ENCODE data around the gene KCNG2.
"Not testable (repeated sequence)": the region's sequence is repeated elsewhere in the genome, so short reads cannot be mapped to it uniquely, and the experiment has no call there.

The KCNG2 gene

DNA sequence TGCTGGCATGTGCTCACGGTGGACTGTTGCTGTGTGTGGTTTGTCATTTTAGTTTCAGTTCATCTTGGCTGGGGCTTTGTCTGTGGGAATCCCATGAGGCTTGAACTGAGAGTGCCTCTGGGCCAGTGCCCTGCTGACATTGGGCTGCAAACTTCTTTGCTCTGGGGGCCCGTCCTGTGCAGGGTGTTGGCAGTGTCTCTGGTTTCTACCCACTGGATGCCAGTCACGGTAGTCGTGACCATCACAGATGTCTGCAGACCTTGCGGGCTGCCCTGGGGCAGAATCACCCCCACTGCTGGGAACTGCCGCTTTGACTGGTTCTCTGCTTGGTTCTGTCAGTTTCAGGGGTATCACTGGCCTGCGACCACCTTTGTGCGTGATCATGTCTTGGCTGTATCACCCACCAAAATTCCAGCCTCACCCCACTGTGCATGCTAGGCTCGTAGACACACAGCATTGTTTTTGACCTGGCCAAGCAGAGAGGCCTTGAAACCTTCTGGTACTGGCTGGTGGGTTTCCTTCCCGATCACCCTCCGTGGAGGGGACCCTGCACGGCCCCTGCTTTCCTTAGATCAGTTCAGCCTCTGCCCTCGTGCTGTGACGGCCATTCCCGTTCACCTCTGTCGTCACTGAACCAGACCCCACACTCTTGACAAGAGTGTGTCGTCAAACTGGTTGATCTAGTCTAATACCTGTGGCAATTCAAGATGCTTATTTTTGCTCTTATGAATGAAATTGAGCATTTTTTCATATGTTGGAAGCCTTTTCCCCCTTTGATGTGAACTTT, 57.6 kb downstream of the KCNG2 start:
- DNase-seq, result peak; percentile 6

GRCh38 chr18:79856119-79857007, 58.6 kb downstream of the KCNG2 start:
- peak; percentile 71 for DNase-seq

DNA sequence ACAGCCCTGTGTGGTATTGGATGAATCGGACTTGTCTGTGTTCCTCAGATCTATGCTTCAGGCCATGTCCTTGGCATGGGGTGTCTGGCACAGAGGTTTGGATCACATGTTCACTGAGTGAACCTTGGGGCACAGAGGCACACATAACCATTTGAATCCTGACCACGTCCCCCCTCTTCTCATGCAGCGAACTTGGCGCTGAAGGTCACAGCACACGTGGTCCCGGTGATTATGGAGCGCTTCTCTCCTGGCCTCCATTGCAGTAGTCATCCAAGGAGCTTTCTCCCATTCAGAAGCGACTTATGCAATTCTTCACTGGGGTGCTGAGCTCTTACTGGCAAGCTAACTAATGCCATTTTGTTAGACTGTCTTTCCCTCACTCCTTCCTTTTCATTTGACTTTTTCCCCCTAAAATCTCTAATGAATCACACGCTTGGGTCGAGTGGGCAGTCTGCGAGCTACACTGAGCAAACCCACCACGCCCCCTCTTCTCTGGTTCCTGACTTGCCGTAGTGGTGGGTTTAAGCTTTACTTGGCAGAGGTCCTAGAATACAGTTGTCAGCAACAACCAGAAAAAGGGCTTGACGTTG, 59.4 kb downstream of the KCNG2 start:
- peak; percentile 37 for DNase-seq

DNA sequence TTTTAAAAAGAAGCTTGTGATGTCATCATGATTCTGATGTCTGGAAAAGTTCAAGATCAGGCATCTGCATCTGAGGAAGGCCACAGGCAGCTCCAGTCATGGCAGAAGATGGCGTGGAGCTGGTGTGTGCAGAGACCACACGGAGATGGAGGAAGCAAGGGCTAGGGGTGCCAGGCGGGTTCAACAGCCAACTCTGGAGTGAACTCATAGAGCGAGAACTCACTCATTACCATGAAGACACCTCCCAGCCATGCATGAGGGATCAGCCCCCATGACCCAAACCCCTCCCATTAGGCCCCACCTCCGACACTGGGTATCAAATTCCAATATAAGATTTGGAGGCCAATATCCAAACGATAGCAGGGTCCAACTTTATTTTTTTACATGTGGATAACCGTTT, 61.6 kb downstream of the KCNG2 start:
- DNase-seq, result no peak

- no peak for DNase-seq
These were observed 63.9 kb downstream of the KCNG2 start for GRCh38 chr18:79861687-79862086.

- DNase-seq, result no peak
These were observed 64.8 kb downstream of the KCNG2 start for GRCh38 chr18:79862562-79862961.

GRCh38 chr18:79863161-79864005, 65.6 kb downstream of the KCNG2 start:
- DNase-seq, result no peak

GRCh38 chr18:79864006-79864725, 66.4 kb downstream of the KCNG2 start:
- DNase-seq, result no peak

DNA sequence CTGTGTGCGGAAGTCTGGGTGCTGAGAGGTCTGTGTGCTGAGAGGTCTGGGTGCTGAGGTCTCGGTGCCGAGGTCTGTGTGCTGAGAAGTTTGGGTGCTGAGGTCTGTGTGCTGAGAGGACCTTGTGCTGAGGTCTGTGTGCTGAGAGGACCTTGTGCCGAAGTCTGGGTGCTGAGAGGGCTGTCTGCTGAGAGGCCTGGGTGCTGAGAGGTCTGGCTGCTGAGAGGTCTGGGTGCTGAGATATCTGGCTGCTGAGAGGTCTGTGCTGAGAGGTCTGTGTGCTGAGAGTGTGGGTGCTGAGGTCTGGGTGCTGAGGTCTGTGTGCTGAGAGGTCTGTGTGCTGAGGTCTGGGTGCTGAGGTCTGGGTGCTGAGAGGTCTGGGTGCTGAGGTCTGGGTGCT, 67.2 kb downstream of the KCNG2 start:
- DNase-seq, result not testable (repeated sequence)

DNA sequence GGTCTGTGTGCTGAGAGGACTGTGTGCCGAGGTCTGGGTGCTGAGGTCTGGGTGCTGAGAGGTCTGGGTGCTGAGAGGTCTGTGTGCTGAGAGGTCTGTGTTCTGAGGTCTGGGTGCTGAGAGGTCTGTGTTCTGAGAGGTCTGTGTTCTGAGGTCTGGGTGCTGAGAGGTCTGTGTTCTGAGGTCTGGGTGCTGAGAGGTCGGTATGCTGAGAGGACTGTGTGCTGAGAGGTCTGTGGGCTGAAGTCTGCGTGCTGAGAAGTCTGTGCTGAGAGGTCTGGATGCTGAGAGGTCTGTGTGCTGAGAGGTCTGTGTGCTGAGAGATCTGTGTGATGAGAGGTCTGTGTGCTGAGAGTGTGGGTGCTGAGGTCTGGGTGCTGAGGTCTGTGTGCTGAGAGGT, 68.2 kb downstream of the KCNG2 start:
- not testable (repeated sequence) for DNase-seq

GRCh38 chr18:79866889-79867574, 69.3 kb downstream of the KCNG2 start:
- DNase-seq, result no peak

- DNase-seq, result peak; percentile 2
These were observed 69.9 kb downstream of the KCNG2 start for GRCh38 chr18:79867666-79868065.

DNA sequence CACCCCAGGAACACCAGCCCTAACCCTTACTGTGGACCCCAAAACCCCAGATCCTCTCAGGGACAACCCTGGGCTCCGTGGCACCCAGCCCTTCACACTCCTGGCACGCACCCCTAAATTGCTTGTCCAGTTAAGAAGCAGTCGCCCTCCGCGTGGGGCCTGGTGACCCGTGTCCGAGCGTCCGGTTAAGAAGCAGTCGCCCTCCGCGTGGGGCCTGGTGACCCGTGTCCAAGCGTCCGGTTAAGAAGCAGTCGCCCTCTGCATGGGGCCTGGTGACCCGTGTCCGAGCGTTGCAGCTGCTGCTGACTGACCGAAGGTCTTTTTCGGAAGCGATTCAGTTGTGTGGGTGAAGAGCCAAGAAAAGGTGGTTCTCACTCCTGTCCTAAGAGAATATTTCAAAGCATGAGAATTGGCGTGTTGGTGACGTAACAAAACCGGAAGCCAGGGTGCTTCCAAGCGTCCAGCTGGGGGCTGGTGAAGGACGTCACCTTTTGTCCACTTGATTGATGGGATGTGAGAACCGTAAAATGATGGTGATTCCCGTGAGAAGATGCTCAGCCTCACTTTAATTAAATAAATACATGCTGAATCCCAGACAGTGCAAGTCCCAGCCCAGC, 70.5 kb downstream of the KCNG2 start:
- DNase-seq, result no peak

DNA sequence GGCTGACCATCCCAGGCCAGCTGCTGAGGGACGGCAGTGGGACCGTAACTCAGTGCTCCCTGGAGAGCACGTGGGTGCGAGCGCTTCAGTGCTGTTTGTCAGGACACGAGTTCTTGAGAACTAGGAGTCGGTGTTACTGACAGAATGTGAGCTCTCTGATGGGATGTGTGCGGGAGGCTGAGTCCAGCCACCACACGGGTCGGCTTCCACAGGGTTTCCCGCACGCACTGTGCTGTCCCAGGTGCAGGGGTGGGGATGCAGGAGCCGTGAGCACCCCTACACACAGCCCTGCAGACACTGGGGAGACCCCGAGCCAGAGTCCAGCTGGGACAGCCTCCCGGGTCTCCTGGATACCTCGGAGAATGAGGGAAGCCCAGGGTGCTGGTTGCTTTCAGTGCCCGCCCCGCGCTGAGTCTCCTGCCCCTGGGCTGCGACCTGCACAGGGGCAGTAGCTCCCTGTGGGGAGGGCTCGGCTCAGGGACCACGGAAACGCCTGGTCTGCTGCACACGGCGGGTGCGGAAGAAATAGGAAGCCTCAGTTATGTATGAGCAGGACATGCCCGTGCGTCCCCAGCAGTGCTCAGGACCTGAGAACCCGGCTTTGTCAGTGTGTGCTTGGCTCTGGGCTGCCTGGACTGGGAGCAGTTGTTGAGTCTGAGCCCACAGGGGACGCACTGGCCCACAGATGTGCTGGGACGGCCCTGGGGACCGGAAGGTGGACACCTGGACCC, 71.2 kb downstream of the KCNG2 start:
- no peak for DNase-seq

DNA sequence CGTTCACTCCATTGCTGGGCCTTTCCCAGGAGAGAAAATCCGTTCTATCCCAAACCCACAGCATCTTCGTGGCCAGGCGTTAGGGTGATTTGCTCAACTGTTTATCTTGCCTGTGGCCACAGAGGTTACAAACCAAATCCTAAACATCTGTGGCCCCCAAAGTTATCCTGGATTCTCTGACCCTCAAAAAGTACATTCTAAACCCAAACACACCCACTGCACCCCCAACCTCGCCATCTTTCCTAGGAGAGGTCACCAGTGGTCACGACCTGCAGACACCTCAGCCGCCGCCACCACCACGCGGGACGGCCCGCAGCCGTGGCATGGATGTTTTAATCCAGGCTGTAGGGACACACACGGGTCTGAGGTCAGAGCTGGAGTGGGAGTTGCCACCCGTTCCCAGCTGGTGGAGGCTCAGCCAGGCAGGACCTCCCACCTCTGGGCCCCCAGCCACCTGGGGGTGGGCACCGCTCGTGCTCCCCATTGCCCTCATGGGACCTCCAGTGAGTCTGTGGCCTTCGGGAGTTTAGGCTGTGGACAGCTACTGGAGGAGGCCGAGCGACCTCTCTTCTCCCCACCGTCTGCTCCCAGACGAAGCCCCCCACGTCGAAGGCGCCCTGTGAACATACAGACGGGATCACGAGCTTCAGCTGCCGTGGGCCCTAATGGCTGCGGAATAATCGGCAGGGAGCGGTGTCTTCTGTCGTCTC, 72.0 kb downstream of the KCNG2 start:
- no peak for DNase-seq

GRCh38 chr18:79870301-79871025, 72.7 kb downstream of the KCNG2 start:
- DNase-seq, result peak; percentile 4

DNA sequence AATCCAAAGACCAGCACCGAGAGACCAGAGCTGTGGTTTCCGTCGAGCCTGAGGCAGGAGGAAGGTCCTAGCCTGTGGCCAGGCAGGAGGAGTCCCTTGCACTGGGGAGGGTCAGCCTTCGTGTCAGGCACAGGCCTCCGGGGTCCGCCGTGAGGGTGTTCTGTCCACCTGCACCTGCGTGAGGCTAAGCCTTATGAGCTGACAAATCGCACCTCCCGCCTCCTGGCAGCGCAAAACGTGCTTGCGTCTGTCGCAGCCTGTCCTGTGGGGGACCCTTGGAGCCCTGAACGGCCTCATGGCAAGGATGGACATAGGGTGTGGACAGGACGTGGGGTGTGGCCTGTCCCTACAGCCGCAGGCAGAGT, 73.3 kb downstream of the KCNG2 start:
- peak; percentile 2 for DNase-seq

DNA sequence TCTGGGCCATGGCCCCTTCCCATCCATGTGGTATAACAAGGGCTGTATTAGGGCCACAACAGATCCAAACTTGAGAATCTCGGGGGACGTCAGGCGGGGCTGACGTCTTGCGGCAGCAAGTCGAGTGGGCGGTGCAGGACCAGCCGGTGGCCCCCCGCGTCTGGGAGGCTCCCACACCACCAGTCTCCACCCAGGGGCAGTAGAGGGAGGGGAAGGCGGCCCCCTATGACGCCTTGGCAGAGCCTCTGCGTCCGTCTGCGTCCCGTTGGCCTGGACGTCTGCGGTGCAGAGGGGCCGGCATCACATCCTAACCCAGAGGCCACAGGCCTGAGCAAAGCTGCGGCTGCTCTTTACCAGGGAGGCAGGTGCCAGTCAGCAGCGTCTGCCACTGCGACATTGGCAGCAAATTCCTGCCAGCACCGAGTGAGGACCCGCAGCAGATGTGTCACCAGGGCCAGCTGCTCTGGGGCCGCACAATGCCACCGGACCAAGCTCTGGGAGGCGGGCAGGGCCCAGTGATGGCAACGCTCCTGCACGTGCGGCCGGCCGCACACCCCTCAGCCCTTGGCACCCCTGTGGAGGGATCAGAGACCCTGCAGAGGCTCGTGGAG, 73.8 kb downstream of the KCNG2 start:
- peak; percentile 3 for DNase-seq

Measured in retina (tissue), 1 donor.